Nephron progenitor cell (in vitro differentiated cells): ENCODE measurements around the gene PFKM.

Experiments
- DNase-seq: peaks from one replicate; pipeline ENCODE4 v3.0.0; 2021
- H3K27ac Mint-ChIP-seq: 2 replicates; pipeline ENCODE4 v1.8.0; 2021; ENCODE audit warnings: mild to moderate bottlenecking, moderate library complexity, mixed read lengths
- H3K27me3 Mint-ChIP-seq: 2 replicates; pipeline ENCODE4 v1.8.0; 2021; ENCODE audit warnings: mild to moderate bottlenecking, low read depth, mixed read lengths; ENCODE audit not compliant: poor library complexity
- H3K36me3 Mint-ChIP-seq: 2 replicates; pipeline ENCODE4 v1.8.0; 2021; ENCODE audit warnings: low read depth, mixed read lengths
- H3K4me1 Mint-ChIP-seq: 2 replicates; pipeline ENCODE4 v1.8.0; 2021; ENCODE audit warnings: mixed read lengths
- H3K4me3 Mint-ChIP-seq: 2 replicates; pipeline ENCODE4 v1.8.0; 2021; ENCODE audit warnings: mild to moderate bottlenecking, moderate library complexity, mixed read lengths
- H3K9me3 Mint-ChIP-seq: 2 replicates; pipeline ENCODE4 v1.8.0; 2021; ENCODE audit warnings: mild to moderate bottlenecking, moderate library complexity, mixed read lengths
- CTCF ChIP-seq: fragments of 200-600 bp; sonication (generic); IDR thresholded peaks from 2 replicates; pipeline ENCODE4 v1.5.0; 2021; ENCODE audit warnings: antibody characterized with exemption

The PFKM gene

GRCh38 chr12:48119078-48119833 is at the start of gene PFKM:
Gene PFKM, plus strand, starts transcription at chr12:48119364. Its CDS starts 3,411 bp downstream, at chr12:48122775.
- peaks cover 46% of the 10 kb centered on the region for H3K4me1 Mint-ChIP-seq
- peak within 1 kb of the TSS; percentile 96 for H3K27ac Mint-ChIP-seq
- TF ChIP-seq CTCF, result no peak
- peak; percentile 81 for DNase-seq
- peaks cover 4% of the 10 kb centered on the region for H3K9me3 Mint-ChIP-seq
- H3K36me3 Mint-ChIP-seq, result peaks cover 23% of the 10 kb centered on the region
- H3K4me3 Mint-ChIP-seq, result peak within 1 kb of the TSS; percentile 97
- peaks cover 8% of the 10 kb centered on the region for H3K27me3 Mint-ChIP-seq

GRCh38 chr12:48070033-48070432 is 49.1 kb upstream of the PFKM start:
- no peak for DNase-seq
- peaks cover 69% of the 10 kb centered on the region for H3K36me3 Mint-ChIP-seq
- H3K27ac Mint-ChIP-seq, result no peak overlapping the region
- no peaks in the 10 kb centered on the region for H3K4me1 Mint-ChIP-seq
- no peak overlapping the region for H3K4me3 Mint-ChIP-seq
- no peaks in the 10 kb centered on the region for H3K27me3 Mint-ChIP-seq
- H3K9me3 Mint-ChIP-seq, result no peaks in the 10 kb centered on the region
- TF ChIP-seq CTCF, result no peak

- Mint-ChIP-seq H3K27ac (no peak overlapping the region), H3K9me3 (no peaks in the 10 kb centered on the region), H3K36me3 (peaks cover 62% of the 10 kb centered on the region), H3K27me3 (no peaks in the 10 kb centered on the region), H3K4me1 (no peaks in the 10 kb centered on the region), H3K4me3 (no peak overlapping the region)
- no peak for TF ChIP-seq CTCF
- no peak for DNase-seq
These were observed 48.4 kb upstream of the PFKM start for GRCh38 chr12:48070731-48071130.

GRCh38 chr12:48071808-48072207 is 47.4 kb upstream of the PFKM start:
- Mint-ChIP-seq H3K27me3 (no peaks in the 10 kb centered on the region), H3K27ac (no peak overlapping the region), H3K9me3 (no peaks in the 10 kb centered on the region), H3K4me1 (no peaks in the 10 kb centered on the region), H3K4me3 (no peak overlapping the region), H3K36me3 (peaks cover 57% of the 10 kb centered on the region)
- TF ChIP-seq CTCF, result no peak
- no peak for DNase-seq

GRCh38 chr12:48072266-48072665 is 46.9 kb upstream of the PFKM start:
- H3K27me3 Mint-ChIP-seq, result no peaks in the 10 kb centered on the region
- no peak for TF ChIP-seq CTCF
- H3K9me3 Mint-ChIP-seq, result peaks cover 4% of the 10 kb centered on the region
- H3K4me3 Mint-ChIP-seq, result no peak overlapping the region
- no peak for DNase-seq
- no peaks in the 10 kb centered on the region for H3K4me1 Mint-ChIP-seq
- H3K27ac Mint-ChIP-seq, result no peak overlapping the region
- peaks cover 57% of the 10 kb centered on the region for H3K36me3 Mint-ChIP-seq

GRCh38 chr12:48074266-48074665 is 44.9 kb upstream of the PFKM start:
- peaks cover 64% of the 10 kb centered on the region for H3K36me3 Mint-ChIP-seq

More at GRCh38 chr12:48074266-48074665, 44.9 kb upstream of the PFKM start:
- no peak for TF ChIP-seq CTCF
- Mint-ChIP-seq H3K27ac (no peak overlapping the region), H3K4me3 (no peak overlapping the region), H3K4me1 (no peaks in the 10 kb centered on the region), H3K9me3 (peaks cover 17% of the 10 kb centered on the region), H3K27me3 (no peaks in the 10 kb centered on the region)
- DNase-seq, result no peak
